K562 (cell line): ENCODE results near the gene PRELID1. TPM values are rescaled to one million over a fixed set of nuclear protein-coding genes. Genes with fewer than 3 reads are reported as not detected.

Experiments
- ATAC-seq: fragments of 200-7000 bp; cut with Tn5 transposase; 3 replicates; pipeline ENCODE4 v1.9.1; 2020; ENCODE audit warnings: moderate library complexity
- BruUV-seq: library from RNA; stranded (reverse); fragments of 400-500 nt; replicated peaks from 2 replicates; lab custom pipeline; 2021; lab: Mats Ljungman, UMichigan
- CTCF ChIA-PET: fragments of 300-600 bp; formaldehyde crosslinking; extraction: SDS; loops from one replicate; lab custom pipeline; 2021; ENCODE audit warnings: low intra/inter-chr PET ratio; lab: Yijun Ruan, JAX
- POLR2A ChIA-PET: fragments of 300-600, 350-650 bp; sonication (Branson Sonifier 250); formaldehyde crosslinking; extraction: SDS; loops from one replicate; lab custom pipeline; 2021; ENCODE audit warnings: antibody characterized with exemption, inconsistent platforms; lab: Yijun Ruan, JAX
- DNase-seq, 4 experiments: peaks; one replicate each; pipeline versions ENCODE4 v3.0.0 to v3.0.0-alpha.2; 2011 to 2018; ENCODE audit warnings: low spot score in 3 of 4, mixed read lengths in 3 of 4; ENCODE audit errors: extremely low read depth in 1 of 4
- FAIRE-seq: peaks from 2 replicates; lab custom pipeline; 2011; peaks lifted over from hg19 to GRCh38; lab: Jason Lieb, UNC
- H2AFZ ChIP-seq: 2 replicates; pipeline ENCODE4 v1.6.0; 2011; ENCODE audit warnings: low read depth, low read length, control low read depth, inconsistent platforms
- H3K27ac ChIP-seq: fragments of 200-600 bp; 3 replicates; pipeline ENCODE4 v1.8.0; 2011; ENCODE audit warnings: low read depth, mild to moderate bottlenecking, control low read depth, inconsistent platforms, low read length, moderate library complexity, mixed read lengths; ENCODE audit errors: extremely low read depth
- H3K27me3 ChIP-seq, 2 experiments: fragments of 300-600 bp in 1 of 2; 2 replicates in 1 of 2; 3 replicates in 1 of 2; pipeline versions ENCODE4 v1.6.0 to v1.8.0; 2011; ENCODE audit warnings: inconsistent platforms in 2 of 2, low read length in 2 of 2, mild to moderate bottlenecking in 1 of 2, mixed read lengths in 1 of 2, moderate library complexity in 1 of 2; ENCODE audit not compliant: control insufficient read depth in 2 of 2, insufficient read depth in 2 of 2
- H3K36me3 ChIP-seq: fragments of 300-600 bp; 3 replicates; pipeline ENCODE4 v1.8.0; 2011; ENCODE audit warnings: mild to moderate bottlenecking, low read length, inconsistent platforms; ENCODE audit not compliant: control insufficient read depth, insufficient read depth
- H3K4me1 ChIP-seq, 2 experiments: fragments of 200-600 bp in 1 of 2; replicated peaks in 1 of 2; 2 replicates in 1 of 2; 3 replicates in 1 of 2; pipeline versions ENCODE4 v1.5.1 to v1.8.0; 2011; ENCODE audit warnings: inconsistent platforms in 2 of 2, low read length in 2 of 2, mild to moderate bottlenecking in 1 of 2, mixed read lengths in 1 of 2, moderate library complexity in 1 of 2; ENCODE audit not compliant: control insufficient read depth in 2 of 2, insufficient read depth in 2 of 2
- H3K4me2 ChIP-seq: 2 replicates; pipeline ENCODE4 v1.6.1; 2011; ENCODE audit warnings: low read length, control low read depth, inconsistent platforms, mixed read lengths; ENCODE audit not compliant: insufficient read depth
- H3K4me3 ChIP-seq: fragments of 200-600 bp; sonication (generic), shearing (Covaris generic); 2 replicates; pipeline ENCODE4 v1.5.1; 2016; ENCODE audit warnings: control low read depth, inconsistent platforms
- H3K79me2 ChIP-seq: fragments of 200-600 bp; 3 replicates; pipeline ENCODE4 v1.8.0; 2011; ENCODE audit warnings: low read length, inconsistent platforms; ENCODE audit not compliant: control insufficient read depth, insufficient read depth
- H3K9ac ChIP-seq, 2 experiments: 2 replicates each; pipeline versions ENCODE4 v1.6.0 to v1.6.1; 2011; ENCODE audit warnings: low read depth in 2 of 2, low read length in 2 of 2, control low read depth in 1 of 2, inconsistent platforms in 1 of 2, mild to moderate bottlenecking in 1 of 2, mixed read lengths in 1 of 2; ENCODE audit not compliant: insufficient read depth in 1 of 2
- H3K9me1 ChIP-seq: one replicate; pipeline ENCODE4 v1.6.0; 2011; ENCODE audit warnings: inconsistent platforms, mild to moderate bottlenecking, low read length, moderate library complexity; ENCODE audit not compliant: control insufficient read depth, insufficient read depth
- H3K9me3 ChIP-seq: replicated peaks from 2 replicates; pipeline ENCODE4 v1.5.1; 2011; ENCODE audit warnings: low read depth, low read length, inconsistent platforms; ENCODE audit not compliant: control insufficient read depth, insufficient read depth
- H4K20me1 ChIP-seq: replicated peaks from 2 replicates; pipeline ENCODE4 v1.6.1; 2011; ENCODE audit warnings: low read length, inconsistent platforms, mixed read lengths; ENCODE audit not compliant: control insufficient read depth, insufficient read depth
- EWSR1 ChIP-seq: fragments of 450-650 bp; IDR thresholded peaks from 2 replicates; pipeline ENCODE4 v1.6.1; 2018; ENCODE audit warnings: borderline replicate concordance, mild to moderate bottlenecking, low read depth, moderate library complexity; ENCODE audit not compliant: partially characterized antibody
- HBP1 ChIP-seq: fragments of 450-650 bp; formaldehyde crosslinking; IDR thresholded peaks from 2 replicates; pipeline ENCODE4 v1.4.0; 2022; ENCODE audit warnings: missing genetic modification characterization
- POLR2G ChIP-seq: fragments of 200-400 bp; formaldehyde crosslinking; IDR thresholded peaks from 2 replicates; pipeline ENCODE4 v1.6.1; 2017; ENCODE audit warnings: low read depth, mild to moderate bottlenecking, antibody characterized with exemption, low read length, moderate library complexity
- WGBS: fragments of 100-300 bp; shearing (Covaris generic); methylation state at CpG from one replicate; pipeline ENCODE4 v1.1.6; 2016; ENCODE audit warnings: low coverage, mixed read lengths; ENCODE audit not compliant: insufficient coverage; ENCODE audit errors: missing lambda C conversion rate; 5-methylcytosine and 5-hydroxymethylcytosine counted together
- in situ Hi-C: fragments of 300-500 bp; cut with MboI; formaldehyde crosslinking; loops from 4 replicates; pipeline ENCODE4 v1.15.0; 2018; ENCODE audit warnings: inconsistent platforms, mixed read lengths
- intact Hi-C: fragments of 100-400 bp; cut with micrococcal nuclease; formaldehyde crosslinking; loops from 2 replicates; pipeline ENCODE4 v1.14.2; 2022
- polyA plus RNA-seq, 8 experiments: library from polyadenylated mRNA; depleted of rRNA in 4 of 8; stranded (reverse) in 5 of 8; unstranded in 3 of 8; fragments of >200 nt; fragmentation: Nextera tagmentation in 2 of 8; fragmentation: Illumina TruSeq in 1 of 8; extraction: Ambion mirVana in 2 of 8; extraction: Trizol in 1 of 8; gene quantifications; 2 replicates each; pipeline versions ENCODE4 v1.2.1 to v1.2.3, GENCODE V29; 2011 to 2014; ENCODE audit warnings: inconsistent platforms in 1 of 8, missing spikeins in 1 of 8
- total RNA-seq, 7 experiments: library from RNA; depleted of rRNA in 6 of 7; stranded (reverse); fragments of >200 nt in 6 of 7; fragmentation: Illumina TruSeq in 2 of 7; extraction: Trizol in 2 of 7; gene quantifications; 2 replicates each; pipeline versions ENCODE4 v1.2.1 to v1.2.3, GENCODE V29; 2011 to 2021; ENCODE audit warnings: low replicate concordance in 1 of 7

PRELID1 gene
- total and polyA plus RNA-seq, 9 of the 15 experiments (the other 6 are each of a cell fraction or from before 2014, with no cell fraction given), result 40.1 to 484 (median 340) TPM

GRCh38 chr5:177334155-177334551 lies 30.6 kb downstream of the PRELID1 start:
- BruUV-seq, result no TSS peak

GRCh38 chr5:177334781-177335700 lies 31.4 kb downstream of the PRELID1 start:
- FAIRE-seq, result no peak
- no peaks in the 10 kb centered on the region for H3K27me3 ChIP-seq
- in situ Hi-C loops, result no loop called here
- no TSS peak for BruUV-seq
- H2AFZ ChIP-seq, result no peak overlapping the region
- no peak for TF ChIP-seq HBP1 (CRISPR knock-in tag)
- 0 out of 2 replicates have a peak, but pooled peaks have one; percentile 7 for TF ChIP-seq POLR2G
- no peak overlapping the region for H3K27ac ChIP-seq
- H3K4me1 ChIP-seq, result peaks cover 0 to 4% of the 10 kb centered on the region in 2 experiments; a peak in 1 of 5 replicates
- POLR2A ChIA-PET, result interaction anchor here (1.1 to 1.2 kb wide), 2 partner anchors 9 to 37 kb away, joined by 3 to 4 read pairs; no protein-coding TSS in a partner anchor
- no peak overlapping the region for H3K4me3 ChIP-seq
- H3K9ac ChIP-seq, result no peak overlapping the region; a peak in 1 of 4 replicates
- no peak for ATAC-seq
- intact Hi-C loops, result no loop called here
- no peaks in the 10 kb centered on the region for H3K9me3 ChIP-seq
- no peak for DNase-seq
- WGBS, result 89% methylated on average over 18 of the region's 21 CpGs
- H4K20me1 ChIP-seq, result 0 out of 2 replicates have a peak, but pooled peaks cover 8% of the 10 kb centered on the region
- CTCF ChIA-PET, result no interaction called here
- no peaks in the 10 kb centered on the region for H3K9me1 ChIP-seq
- peaks cover 97% of the 10 kb centered on the region for H3K36me3 ChIP-seq
- peaks cover 8% of the 10 kb centered on the region for H3K79me2 ChIP-seq
- no peak overlapping the region for H3K4me2 ChIP-seq

More at GRCh38 chr5:177334155-177334551, 30.6 kb downstream of the PRELID1 start:
- Histone ChIP-seq H3K9me3 (no peaks in the 10 kb centered on the region), H4K20me1 (0 out of 2 replicates have a peak, but pooled peaks cover 5% of the 10 kb centered on the region), H3K27me3 (no peaks in the 10 kb centered on the region), H3K4me3 (no peak overlapping the region), H3K4me1 (peaks cover 0 to 4% of the 10 kb centered on the region in 2 experiments; a peak in 1 of 5 replicates), H3K79me2 (no peaks in the 10 kb centered on the region; the same call in 2 of the 3 replicates), H3K4me2 (no peak overlapping the region), H2AFZ (no peak overlapping the region), H3K27ac (no peak overlapping the region), H3K36me3 (peaks cover 96% of the 10 kb centered on the region; the same call in 2 of the 3 replicates), H3K9ac (peak overlapping the region in 1 of 2 experiments; percentile 55; a peak in 1 of 4 replicates), H3K9me1 (no peaks in the 10 kb centered on the region)
- in situ Hi-C loops (no loop called here), intact Hi-C loops (no loop called here)
- DNase-seq (no peak), ATAC-seq (no peak), FAIRE-seq (no peak)
- CTCF ChIA-PET, result no interaction called here
- 85% methylated on average over 9 of the region's 15 CpGs for WGBS
- POLR2A ChIA-PET, result interaction anchor here (0.6 to 1.8 kb wide), 3 partner anchors 11 to 220 kb away, joined by 3 to 5 read pairs (median 3); no protein-coding TSS in a partner anchor
- TF ChIP-seq POLR2G (peak; percentile 8; the same call in 1 of the 2 replicates), EWSR1 (no peak)
